ENCODE measurements around the gene NPHS1. TPM values are rescaled to one million over a fixed set of nuclear protein-coding genes. Genes with fewer than 3 reads are reported as not detected.

Gene NPHS1
- total RNA-seq, 3 donors from 2014 or later: 0.15 TPM; not detected in 2

GRCh38 chr19:35856546-35857149 lies 4.3 kb upstream of the NPHS1 start, which contains the start of gene KIRREL2:
Gene KIRREL2 (plus strand): TSS chr19:35856911. CDS start chr19:35857120, 209 bp downstream.
- H3K27me3 ChIP-seq: peaks cover 0 to 57% of the 10 kb centered on the region in 2 donors
- TF ChIP-seq POLR2A (IDR thresholded peaks at IDR 0.05): no peak
- no peak for TF ChIP-seq POLR2AphosphoS5 (IDR thresholded peaks at IDR 0.05)
- no peak for TF ChIP-seq CTCF (IDR thresholded peaks at IDR 0.05)
- intact Hi-C loops (cut with DNase I; ENCODE audit: low total_unique reads): no loop called here
- H3K9me3 ChIP-seq: peaks cover 0 to 4% of the 10 kb centered on the region in 2 donors
- H3K27ac ChIP-seq: no peak within 1 kb of the TSS
- H3K4me3 ChIP-seq: peak within 1 kb of the TSS; percentile 36 to 74 (median 45)
- H3K4me1 ChIP-seq: no peaks in the 10 kb centered on the region
- no peaks in the 10 kb centered on the region for H3K36me3 ChIP-seq
- no peak for DNase-seq (ENCODE audit: low spot score in 2 of 2)

GRCh38 chr19:35853038-35853756 lies 893 bp upstream of the NPHS1 start:
- H3K27ac ChIP-seq: no peak overlapping the region
- intact Hi-C loops (cut with DNase I; ENCODE audit: low total_unique reads): no loop called here

GRCh38 chr19:35851213-35852028 lies 883 bp downstream of the NPHS1 start:
- DNase-seq (ENCODE audit: low spot score in 2 of 2): no peak
- no peak for TF ChIP-seq CTCF (IDR thresholded peaks at IDR 0.05)
- TF ChIP-seq POLR2AphosphoS5 (IDR thresholded peaks at IDR 0.05): no peak
- TF ChIP-seq POLR2A (IDR thresholded peaks at IDR 0.05): no peak
- H3K4me3 ChIP-seq: no peak overlapping the region
- no peaks in the 10 kb centered on the region for H3K4me1 ChIP-seq
- no peaks in the 10 kb centered on the region for H3K9me3 ChIP-seq
- H3K27ac ChIP-seq: no peak overlapping the region
- H3K27me3 ChIP-seq: peaks cover 0 to 67% of the 10 kb centered on the region in 2 donors
- intact Hi-C loops (cut with DNase I; ENCODE audit: low total_unique reads): no loop called here
- no peaks in the 10 kb centered on the region for H3K36me3 ChIP-seq

More at GRCh38 chr19:35853038-35853756, 893 bp upstream of the NPHS1 start:
- Histone ChIP-seq H3K27me3 (peaks cover 0 to 66% of the 10 kb centered on the region in 2 donors), H3K9me3 (no peaks in the 10 kb centered on the region), H3K4me3 (no peak overlapping the region), H3K4me1 (no peaks in the 10 kb centered on the region), H3K36me3 (no peaks in the 10 kb centered on the region)
- no peak for DNase-seq (ENCODE audit: low spot score in 2 of 2)
- TF ChIP-seq CTCF (IDR thresholded peaks at IDR 0.05) (no peak), POLR2AphosphoS5 (IDR thresholded peaks at IDR 0.05) (no peak)

- Histone ChIP-seq H3K27me3 (peaks cover 3 to 65% of the 10 kb centered on the region in 2 donors), H3K4me3 (no peak overlapping the region), H3K27ac (no peak overlapping the region), H3K36me3 (no peaks in the 10 kb centered on the region), H3K4me1 (no peaks in the 10 kb centered on the region), H3K9me3 (no peaks in the 10 kb centered on the region)
- TF ChIP-seq POLR2AphosphoS5 (IDR thresholded peaks at IDR 0.05) (no peak), CTCF (IDR thresholded peaks at IDR 0.05) (no peak), POLR2A (IDR thresholded peaks at IDR 0.05) (no peak)
- intact Hi-C loops (cut with DNase I; ENCODE audit: low total_unique reads): loop anchor here (5.0 kb wide), 1 partner anchor 1008 kb away; no protein-coding TSS in a partner anchor
- no peak for DNase-seq (ENCODE audit: low spot score in 2 of 2)
These were observed 3.3 kb downstream of the NPHS1 start for GRCh38 chr19:35848919-35849505.

Data from breast epithelium (tissue), 4 donors.